Measurements from ENCODE around the gene ARHGEF11.
"Not testable (repeated sequence)": the region's sequence is repeated elsewhere in the genome, so short reads cannot be mapped to it uniquely, and the experiment has no call there.

Gene ARHGEF11

DNA sequence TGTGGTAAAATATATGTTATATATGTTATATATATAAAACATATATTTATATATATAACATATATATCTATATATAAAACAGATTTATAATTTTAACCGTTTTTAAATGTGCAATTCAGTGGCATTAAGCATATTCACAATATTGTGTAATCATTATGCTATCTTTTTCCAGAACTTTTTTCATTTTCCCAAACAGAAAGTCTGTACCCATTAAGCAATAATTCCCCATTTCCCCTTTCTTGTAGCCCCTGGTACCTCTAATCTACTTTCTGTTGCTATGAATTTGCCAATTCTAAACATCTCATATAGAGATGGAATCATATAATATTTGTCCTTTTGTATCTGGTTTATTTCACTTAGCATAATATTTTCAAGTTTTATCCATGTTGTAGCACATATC lies 10.7 kb upstream of the ARHGEF11 start:
- Histone ChIP-seq H3K18ac (ENCODE audit: low read depth in 1 of 2, low read length in 2 of 2) (no peak overlapping the region), H2AK5ac (ENCODE audit: low read length, severe bottlenecking) (no peak overlapping the region), H3K23ac (ENCODE audit: low read length in 2 of 2) (no peak overlapping the region), H2AFZ (ENCODE audit: low read depth, low read length) (no peak overlapping the region), H3K27ac (ENCODE audit: low read length, poor library complexity, severe bottlenecking) (no peak overlapping the region), H4K8ac (ENCODE audit: low read length) (no peak overlapping the region), H3K14ac (ENCODE audit: low read length in 2 of 2) (no peak overlapping the region), H3K4me1 (ENCODE audit: control insufficient read depth, insufficient read depth, low read depth, low read length) (no peaks in the 10 kb centered on the region), H3K36me3 (ENCODE audit: control insufficient read depth in 1 of 2, insufficient read depth in 2 of 2, low read depth in 1 of 2, low read length in 2 of 2) (no peaks in the 10 kb centered on the region), H2BK120ac (ENCODE audit: low read depth, low read length) (no peak overlapping the region), H3K79me1 (replicated peaks; ENCODE audit: low read length, poor library complexity, severe bottlenecking) (no peaks in the 10 kb centered on the region), H3K9me3 (ENCODE audit: control insufficient read depth, low read length) (no peaks in the 10 kb centered on the region), H3K4me2 (ENCODE audit: low read length, poor library complexity, severe bottlenecking) (no peak overlapping the region), H3K4me3 (ENCODE audit: insufficient read depth in 1 of 2, low read depth in 1 of 2, low read length in 2 of 2) (no peak overlapping the region), H2BK15ac (ENCODE audit: low read depth, poor library complexity, severe bottlenecking) (no peak overlapping the region), H4K91ac (ENCODE audit: low read length) (no peak overlapping the region), H3K27me3 (ENCODE audit: control insufficient read depth in 1 of 2, insufficient read depth in 1 of 2, low read length in 2 of 2) (peaks cover 2 to 8% of the 10 kb centered on the region in 2 experiments), H3K9ac (ENCODE audit: low read length) (no peak overlapping the region), H2BK12ac (ENCODE audit: low read length in 2 of 2) (no peak overlapping the region), H2BK5ac (ENCODE audit: low read depth, low read length, poor library complexity, severe bottlenecking) (no peak overlapping the region), H3K4ac (ENCODE audit: low read depth in 1 of 2, low read length in 2 of 2) (no peak overlapping the region)
- no peak for DNase-seq
- 67% methylated on average over 1 of the region's 1 CpG for WGBS

DNA sequence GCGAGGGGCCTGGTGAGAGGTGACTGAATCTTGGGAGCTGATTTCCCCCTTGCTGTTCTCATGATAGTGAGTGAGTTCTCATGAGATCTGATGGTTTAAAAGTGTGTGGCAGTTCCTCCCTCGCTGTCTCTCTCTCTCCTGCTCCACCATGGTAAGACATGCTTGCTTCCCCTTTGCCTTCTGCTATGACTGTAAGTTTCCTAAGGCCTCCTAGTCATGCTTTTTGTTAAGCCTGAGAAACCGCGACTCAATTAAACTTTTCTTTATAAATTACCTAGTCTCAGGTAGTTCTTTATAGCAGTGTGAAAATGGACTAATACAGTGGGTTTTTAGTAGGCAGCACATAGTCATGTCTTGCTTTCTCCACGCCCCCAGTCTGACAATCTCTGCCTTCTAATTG lies 10.2 kb upstream of the ARHGEF11 start:
- not testable (repeated sequence) for H3K4me2 ChIP-seq (ENCODE audit: low read length, poor library complexity, severe bottlenecking); H3K79me1 ChIP-seq (replicated peaks; ENCODE audit: low read length, poor library complexity, severe bottlenecking); H3K9me3 ChIP-seq (ENCODE audit: control insufficient read depth, low read length); H3K36me3 ChIP-seq (ENCODE audit: control insufficient read depth in 1 of 2, insufficient read depth in 2 of 2, low read depth in 1 of 2, low read length in 2 of 2); H2BK120ac ChIP-seq (ENCODE audit: low read depth, low read length); H3K23ac ChIP-seq (ENCODE audit: low read length in 2 of 2); H2AFZ ChIP-seq (ENCODE audit: low read depth, low read length); H2BK12ac ChIP-seq (ENCODE audit: low read length in 2 of 2); H3K4me3 ChIP-seq (ENCODE audit: insufficient read depth in 1 of 2, low read depth in 1 of 2, low read length in 2 of 2); H2BK15ac ChIP-seq (ENCODE audit: low read depth, poor library complexity, severe bottlenecking); H3K14ac ChIP-seq (ENCODE audit: low read length in 2 of 2); H2BK5ac ChIP-seq (ENCODE audit: low read depth, low read length, poor library complexity, severe bottlenecking); H3K4me1 ChIP-seq (ENCODE audit: control insufficient read depth, insufficient read depth, low read depth, low read length); H2AK5ac ChIP-seq (ENCODE audit: low read length, severe bottlenecking); H3K18ac ChIP-seq (ENCODE audit: low read depth in 1 of 2, low read length in 2 of 2); DNase-seq; H3K27ac ChIP-seq (ENCODE audit: low read length, poor library complexity, severe bottlenecking); H4K8ac ChIP-seq (ENCODE audit: low read length); H3K9ac ChIP-seq (ENCODE audit: low read length); H3K4ac ChIP-seq (ENCODE audit: low read depth in 1 of 2, low read length in 2 of 2); H4K91ac ChIP-seq (ENCODE audit: low read length)
- H3K27me3 ChIP-seq (ENCODE audit: control insufficient read depth in 1 of 2, insufficient read depth in 1 of 2, low read length in 2 of 2), result peaks cover 2 to 12% of the 10 kb centered on the region in 2 experiments
- WGBS, result 40% methylated on average over 1 of the region's 5 CpGs

- H2BK12ac ChIP-seq (ENCODE audit: low read length in 2 of 2), result no peak overlapping the region
- H3K14ac ChIP-seq (ENCODE audit: low read length in 2 of 2), result no peak overlapping the region
- no peak overlapping the region for H3K27ac ChIP-seq (ENCODE audit: low read length, poor library complexity, severe bottlenecking)
- H3K36me3 ChIP-seq (ENCODE audit: control insufficient read depth in 1 of 2, insufficient read depth in 2 of 2, low read depth in 1 of 2, low read length in 2 of 2), result no peaks in the 10 kb centered on the region
- no peak overlapping the region for H2BK15ac ChIP-seq (ENCODE audit: low read depth, poor library complexity, severe bottlenecking)
- H3K27me3 ChIP-seq (ENCODE audit: control insufficient read depth in 1 of 2, insufficient read depth in 1 of 2, low read length in 2 of 2), result peaks cover 0 to 9% of the 10 kb centered on the region in 2 experiments
- H2BK120ac ChIP-seq (ENCODE audit: low read depth, low read length), result no peak overlapping the region
- no peak overlapping the region for H3K23ac ChIP-seq (ENCODE audit: low read length in 2 of 2)
- no peak overlapping the region for H4K91ac ChIP-seq (ENCODE audit: low read length)
- H2AFZ ChIP-seq (ENCODE audit: low read depth, low read length), result no peak overlapping the region
- H3K9me3 ChIP-seq (ENCODE audit: control insufficient read depth, low read length), result no peaks in the 10 kb centered on the region
- H3K4me3 ChIP-seq (ENCODE audit: insufficient read depth in 1 of 2, low read depth in 1 of 2, low read length in 2 of 2), result no peak overlapping the region
- H2AK5ac ChIP-seq (ENCODE audit: low read length, severe bottlenecking), result no peak overlapping the region
- H3K4me2 ChIP-seq (ENCODE audit: low read length, poor library complexity, severe bottlenecking), result no peak overlapping the region
- H3K4ac ChIP-seq (ENCODE audit: low read depth in 1 of 2, low read length in 2 of 2), result no peak overlapping the region
- H3K4me1 ChIP-seq (ENCODE audit: control insufficient read depth, insufficient read depth, low read depth, low read length), result no peaks in the 10 kb centered on the region
- no peaks in the 10 kb centered on the region for H3K79me1 ChIP-seq (replicated peaks; ENCODE audit: low read length, poor library complexity, severe bottlenecking)
- H3K9ac ChIP-seq (ENCODE audit: low read length), result no peak overlapping the region
- WGBS, result 90% methylated on average over 2 of the region's 2 CpGs
- H3K18ac ChIP-seq (ENCODE audit: low read depth in 1 of 2, low read length in 2 of 2), result no peak overlapping the region
- H2BK5ac ChIP-seq (ENCODE audit: low read depth, low read length, poor library complexity, severe bottlenecking), result no peak overlapping the region
- no peak for DNase-seq
- no peak overlapping the region for H4K8ac ChIP-seq (ENCODE audit: low read length)
Measured at GRCh38 chr1:157050836-157051235, 5.3 kb upstream of the ARHGEF11 start.

GRCh38 chr1:157047062-157047410 lies 1.5 kb upstream of the ARHGEF11 start:
- Histone ChIP-seq H3K79me1 (replicated peaks; ENCODE audit: low read length, poor library complexity, severe bottlenecking) (peaks cover 12% of the 10 kb centered on the region), H2BK120ac (ENCODE audit: low read depth, low read length) (no peak overlapping the region), H4K91ac (ENCODE audit: low read length) (no peak overlapping the region), H2BK15ac (ENCODE audit: low read depth, poor library complexity, severe bottlenecking) (no peak overlapping the region), H2AK5ac (ENCODE audit: low read length, severe bottlenecking) (no peak overlapping the region), H3K18ac (ENCODE audit: low read depth in 1 of 2, low read length in 2 of 2) (no peak overlapping the region), H3K36me3 (ENCODE audit: control insufficient read depth in 1 of 2, insufficient read depth in 2 of 2, low read depth in 1 of 2, low read length in 2 of 2) (no peaks in the 10 kb centered on the region), H3K4me1 (ENCODE audit: control insufficient read depth, insufficient read depth, low read depth, low read length) (peaks cover 11% of the 10 kb centered on the region), H3K9ac (ENCODE audit: low read length) (no peak overlapping the region), H2BK5ac (ENCODE audit: low read depth, low read length, poor library complexity, severe bottlenecking) (no peak overlapping the region), H2BK12ac (ENCODE audit: low read length in 2 of 2) (no peak overlapping the region), H3K4me3 (ENCODE audit: insufficient read depth in 1 of 2, low read depth in 1 of 2, low read length in 2 of 2) (no peak overlapping the region), H3K27me3 (ENCODE audit: control insufficient read depth in 1 of 2, insufficient read depth in 1 of 2, low read length in 2 of 2) (peaks cover 0 to 9% of the 10 kb centered on the region in 2 experiments), H3K23ac (ENCODE audit: low read length in 2 of 2) (no peak overlapping the region), H3K4ac (ENCODE audit: low read depth in 1 of 2, low read length in 2 of 2) (no peak overlapping the region), H2AFZ (ENCODE audit: low read depth, low read length) (no peak overlapping the region), H3K27ac (ENCODE audit: low read length, poor library complexity, severe bottlenecking) (no peak overlapping the region), H4K8ac (ENCODE audit: low read length) (no peak overlapping the region), H3K4me2 (ENCODE audit: low read length, poor library complexity, severe bottlenecking) (no peak overlapping the region), H3K14ac (ENCODE audit: low read length in 2 of 2) (no peak overlapping the region), H3K9me3 (ENCODE audit: control insufficient read depth, low read length) (no peaks in the 10 kb centered on the region)
- no CpG with 5 or more reads among the region's 2 CpGs for WGBS
- no peak for DNase-seq
